Right ventricle myocardium inferior (tissue), 1 donor: ENCODE measurements around the gene FOXO4. TPM values are rescaled to one million over a fixed set of nuclear protein-coding genes. Genes with fewer than 3 reads are reported as not detected.
A peak's percentile ranks its signal among the peaks of the same experiment; 100 is the strongest.

ENCODE experiments used
- ATAC-seq: fragments of 200-7000 bp; cut with Tn5 transposase; one replicate; pipeline ENCODE4 v1.9.1; 2020; ENCODE audit warnings: mild to moderate bottlenecking, moderate library complexity
- DNase-seq: peaks from one replicate; pipeline ENCODE4 v3.0.0; 2021; ENCODE audit errors: missing footprints
- intact Hi-C: fragments of 100-400 bp; cut with DNase I; formaldehyde crosslinking; loops from one replicate; pipeline ENCODE4 v1.11.0; 2022
- total RNA-seq: library from RNA; stranded (reverse); fragmentation: NEBNext Ultra II Directional; extraction: Animal tissue kit (Norgen Biotek cat#: 25700); gene quantifications from one replicate; pipeline ENCODE4 v1.2.1, GENCODE V29; 2021
- donor health status: DM: no; HTN: yes; CAD: no; lungs with severe emphysema.

The FOXO4 gene
- total RNA-seq, 1 donor from 2014 or later: 52.7 TPM

GRCh38 chrX:71118032-71118984, 22.7 kb downstream of the FOXO4 start, which contains the start of gene MED12:
TSS of gene MED12 (plus strand) at chrX:71118596. CDS start at chrX:71118755, 159 bp downstream.
- ATAC-seq: peak; percentile 99
- intact Hi-C loops: no loop called here
- peak; percentile 88 for DNase-seq

DNA sequence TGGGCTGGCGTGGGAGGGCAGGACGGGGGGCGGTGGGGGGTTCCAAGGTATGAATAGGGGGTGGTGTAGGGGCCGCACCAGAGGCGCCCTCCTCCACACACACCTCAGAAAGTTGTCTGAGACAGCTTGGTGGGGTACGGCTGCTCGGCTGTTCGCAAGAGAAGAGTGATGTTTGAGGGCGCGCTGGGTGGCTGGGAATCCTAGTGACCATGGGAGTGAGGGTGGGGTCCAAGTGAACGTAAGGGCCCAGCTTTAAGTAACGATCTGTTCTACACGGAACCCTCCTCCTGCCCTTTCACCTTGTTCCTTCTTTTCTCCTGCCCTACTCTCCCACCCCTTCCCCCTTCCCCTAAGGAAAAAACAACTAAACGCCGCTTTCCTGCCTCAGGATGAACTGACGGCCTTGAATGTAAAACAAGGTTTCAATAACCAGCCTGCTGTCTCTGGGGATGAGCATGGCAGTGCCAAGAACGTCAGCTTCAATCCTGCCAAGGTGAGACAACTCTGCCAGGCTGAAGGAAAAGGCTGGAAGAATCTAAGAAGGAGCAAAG, 23.4 kb downstream of the FOXO4 start:
- peak; percentile 29 for ATAC-seq
- no peak for DNase-seq
- intact Hi-C loops: no loop called here

DNA sequence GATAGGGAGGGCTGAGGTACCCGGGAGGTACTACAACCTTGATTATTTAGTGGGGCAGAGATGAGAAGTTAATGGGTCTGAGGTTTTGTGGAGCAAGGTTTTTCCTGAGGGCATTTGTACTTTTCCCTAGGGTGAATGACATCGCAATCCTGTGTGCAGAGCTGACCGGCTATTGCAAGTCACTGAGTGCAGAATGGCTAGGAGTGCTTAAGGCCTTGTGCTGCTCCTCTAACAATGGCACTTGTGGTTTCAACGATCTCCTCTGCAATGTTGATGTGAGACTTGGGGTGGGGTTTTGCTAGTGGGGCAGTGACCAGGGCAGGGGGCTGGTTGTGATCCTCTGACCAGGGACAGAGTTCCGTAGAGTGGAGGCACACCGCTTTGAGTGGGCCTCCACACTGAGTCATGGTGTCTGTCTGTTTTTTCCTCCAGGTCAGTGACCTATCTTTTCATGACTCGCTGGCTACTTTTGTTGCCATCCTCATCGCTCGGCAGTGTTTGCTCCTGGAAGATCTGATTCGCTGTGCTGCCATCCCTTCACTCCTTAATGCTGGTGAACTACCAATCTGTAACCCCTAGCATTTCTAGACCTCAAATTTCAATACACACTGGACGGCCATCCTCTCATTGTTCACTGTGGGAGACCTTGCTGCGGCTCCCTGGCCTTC, 32.6 kb downstream of the FOXO4 start:
- ATAC-seq (no peak), DNase-seq (no peak)
- intact Hi-C loops: no loop called here

DNA sequence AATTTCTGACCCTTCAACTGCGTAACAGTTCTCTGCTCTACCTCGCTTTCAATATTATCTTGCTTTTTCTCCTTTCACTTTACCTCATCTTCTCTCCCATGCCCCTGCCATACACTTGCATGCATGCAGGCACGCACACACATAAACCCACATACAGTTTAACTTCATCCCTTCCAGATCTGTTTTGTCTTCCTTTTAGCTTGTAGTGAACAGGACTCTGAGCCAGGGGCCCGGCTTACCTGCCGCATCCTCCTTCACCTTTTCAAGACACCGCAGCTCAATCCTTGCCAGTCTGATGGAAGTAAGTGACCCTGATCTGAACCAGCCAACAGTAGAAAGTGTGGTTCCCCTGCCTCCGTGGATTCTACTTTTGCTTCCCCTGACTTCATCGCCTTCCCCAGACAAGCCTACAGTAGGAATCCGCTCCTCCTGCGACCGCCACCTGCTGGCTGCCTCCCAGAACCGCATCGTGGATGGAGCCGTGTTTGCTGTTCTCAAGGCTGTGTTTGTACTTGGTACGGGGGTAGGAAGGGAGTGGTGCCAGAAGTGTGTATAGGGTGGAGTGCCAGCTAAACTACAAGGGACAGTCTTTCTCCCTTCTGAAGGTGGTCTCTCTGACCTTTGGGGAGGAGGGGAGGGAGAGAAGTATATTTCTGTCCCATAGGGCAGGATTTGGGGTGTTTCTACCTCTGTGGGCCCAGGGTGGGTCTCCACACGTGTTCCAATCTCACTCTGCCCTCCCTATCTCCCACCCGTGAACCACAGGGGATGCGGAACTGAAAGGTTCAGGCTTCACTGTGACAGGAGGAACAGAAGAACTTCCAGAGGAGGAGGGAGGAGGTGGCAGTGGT, 33.5 kb downstream of the FOXO4 start:
- DNase-seq (peak; percentile 79), ATAC-seq (peak; percentile 56)
- intact Hi-C loops: no loop called here

GRCh38 chrX:71131510-71131909, 35.9 kb downstream of the FOXO4 start:
- intact Hi-C loops: no loop called here

GRCh38 chrX:71140440-71140839, 44.8 kb downstream of the FOXO4 start:
- intact Hi-C loops: no loop called here
- no peak for DNase-seq
- ATAC-seq: no peak

More at GRCh38 chrX:71131510-71131909, 35.9 kb downstream of the FOXO4 start:
- no peak for DNase-seq
- ATAC-seq: no peak

GRCh38 chrX:71143508-71143907, 47.9 kb downstream of the FOXO4 start:
- ATAC-seq: no peak
- intact Hi-C loops: no loop called here
- DNase-seq: no peak

DNA sequence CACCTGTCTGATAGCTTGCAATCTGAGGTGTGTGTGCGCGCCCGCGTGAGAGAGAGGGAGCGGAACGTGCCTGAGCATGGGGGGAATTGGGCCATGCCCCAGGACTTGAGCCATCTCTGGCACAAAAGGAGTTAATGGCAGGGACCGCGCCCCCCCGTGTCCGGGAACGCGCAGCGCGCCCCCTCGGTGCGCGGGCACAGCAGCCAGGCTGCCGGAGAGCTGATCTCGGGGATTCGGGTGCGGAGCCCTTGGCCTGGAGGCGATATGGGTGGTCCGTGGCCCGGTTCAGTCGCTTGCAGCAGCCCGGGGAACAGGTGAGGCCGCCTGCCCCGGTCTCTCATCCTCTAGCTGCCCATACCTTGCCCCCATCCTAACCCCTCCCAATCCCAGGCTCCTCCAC, 49.0 kb downstream of the FOXO4 start, which contains the start of gene NLGN3:
NLGN3 (plus strand) TSS at position 191 of the 400 bp plus-strand sequence. CDS start 2,909 bp downstream, outside the sequence.
- DNase-seq (no peak), ATAC-seq (no peak)
- intact Hi-C loops: no loop called here

DNA sequence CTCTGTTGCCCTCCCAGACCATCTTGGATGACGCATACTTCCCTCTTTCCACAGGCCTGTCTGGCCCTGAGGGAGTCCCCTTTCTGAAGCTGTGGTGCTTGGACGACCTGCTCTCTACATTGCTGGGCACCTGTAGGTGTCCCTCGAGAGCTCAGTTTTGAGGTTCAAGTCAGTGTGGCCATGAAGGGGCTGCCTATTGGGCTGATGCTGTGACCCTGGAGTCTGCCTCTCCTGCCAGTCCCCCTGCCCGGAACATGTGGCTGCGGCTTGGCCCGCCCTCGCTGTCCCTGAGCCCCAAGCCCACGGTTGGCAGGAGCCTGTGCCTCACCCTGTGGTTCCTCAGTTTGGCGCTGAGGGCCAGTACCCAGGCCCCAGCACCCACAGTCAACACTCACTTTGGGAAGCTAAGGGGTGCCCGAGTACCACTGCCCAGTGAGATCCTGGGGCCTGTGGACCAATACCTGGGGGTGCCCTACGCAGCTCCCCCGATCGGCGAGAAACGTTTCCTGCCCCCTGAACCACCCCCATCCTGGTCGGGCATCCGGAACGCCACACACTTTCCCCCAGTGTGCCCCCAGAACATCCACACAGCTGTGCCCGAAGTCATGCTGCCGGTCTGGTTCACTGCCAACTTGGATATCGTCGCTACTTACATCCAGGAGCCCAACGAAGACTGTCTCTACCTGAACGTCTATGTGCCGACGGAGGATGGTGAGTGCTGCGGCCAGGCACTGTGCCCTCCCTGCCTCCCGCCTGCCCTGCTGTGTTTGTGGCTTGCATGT, 52.0 kb downstream of the FOXO4 start:
- intact Hi-C loops: no loop called here
- DNase-seq (no peak), ATAC-seq (no peak)

GRCh38 chrX:71148278-71148663, 52.6 kb downstream of the FOXO4 start:
- ATAC-seq (no peak), DNase-seq (no peak)
- intact Hi-C loops: no loop called here

DNA sequence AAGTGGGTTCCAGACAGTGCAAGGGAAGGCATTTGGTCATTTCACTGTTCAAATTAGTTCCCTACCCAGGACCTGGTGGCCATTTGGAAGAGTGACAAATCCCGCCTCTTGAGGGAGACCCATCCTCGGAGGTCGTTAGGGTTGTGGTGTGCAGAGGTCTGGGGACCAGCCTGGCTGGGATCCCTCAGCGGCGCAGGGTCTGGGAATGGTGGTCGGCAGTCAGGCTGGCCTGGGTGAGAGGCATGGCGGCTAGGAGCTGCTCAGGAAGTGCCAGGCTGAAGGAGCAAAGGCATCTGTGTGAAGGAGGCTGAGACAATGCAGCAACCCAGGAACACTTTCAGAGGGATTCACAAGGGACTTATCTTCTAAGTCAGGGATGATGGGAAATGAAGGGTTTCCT, 55.7 kb downstream of the FOXO4 start:
- ATAC-seq (no peak), DNase-seq (no peak)
- intact Hi-C loops: no loop called here

Other genes starting within 250 kb of the FOXO4 start
- gene TEX11, start 187.1 kb upstream of the FOXO4 start, total RNA-seq: not detected
- not detected for gene SLC7A3, start 164.8 kb upstream of the FOXO4 start, total RNA-seq
- 49.5 TPM for gene SNX12, start 27.5 kb upstream of the FOXO4 start, total RNA-seq
- not detected for gene CXorf65, start 10.9 kb downstream of the FOXO4 start, total RNA-seq
- gene IL2RG, start 15.7 kb downstream of the FOXO4 start, total RNA-seq: 2.8 TPM
- gene MED12, start 22.7 kb downstream of the FOXO4 start, total RNA-seq: 19.4 TPM
- gene NLGN3, start 49.0 kb downstream of the FOXO4 start, total RNA-seq: 0.49 TPM
- gene GJB1, start 127.4 kb downstream of the FOXO4 start, total RNA-seq: not detected
- 14.2 TPM for gene ZMYM3, start 158.3 kb downstream of the FOXO4 start, total RNA-seq
- gene NONO, start 187.8 kb downstream of the FOXO4 start, total RNA-seq: 120 TPM
- gene ITGB1BP2, start 205.9 kb downstream of the FOXO4 start, total RNA-seq: 105 TPM